PC-3 (cell line): Measurements from ENCODE around the gene MAP3K5.

Source experiments
- EZH2 ChIP-seq: fragments of 300-600 bp; sonication (generic); IDR thresholded peaks from one replicate; pipeline ENCODE4 v1.6.1; 2017; ENCODE audit warnings: antibody characterized with exemption, mild to moderate bottlenecking, low read length; ENCODE audit not compliant: unreplicated experiment
- EZH2phosphoT487 ChIP-seq: fragments of 300-600 bp; sonication (generic); IDR thresholded peaks from 2 replicates; pipeline ENCODE4 v1.6.1; 2018; ENCODE audit warnings: mild to moderate bottlenecking, antibody characterized with exemption, low read length, borderline replicate concordance
- TF ChIP-seq, protein P1 (sequence below): fragments of 300-600 bp; sonication (generic); conservative IDR thresholded peaks from 2 replicates; pipeline ENCODE4 v1.5.1; 2017; ENCODE audit warnings: antibody characterized with exemption, low read depth, mild to moderate bottlenecking, low read length

DNA sequence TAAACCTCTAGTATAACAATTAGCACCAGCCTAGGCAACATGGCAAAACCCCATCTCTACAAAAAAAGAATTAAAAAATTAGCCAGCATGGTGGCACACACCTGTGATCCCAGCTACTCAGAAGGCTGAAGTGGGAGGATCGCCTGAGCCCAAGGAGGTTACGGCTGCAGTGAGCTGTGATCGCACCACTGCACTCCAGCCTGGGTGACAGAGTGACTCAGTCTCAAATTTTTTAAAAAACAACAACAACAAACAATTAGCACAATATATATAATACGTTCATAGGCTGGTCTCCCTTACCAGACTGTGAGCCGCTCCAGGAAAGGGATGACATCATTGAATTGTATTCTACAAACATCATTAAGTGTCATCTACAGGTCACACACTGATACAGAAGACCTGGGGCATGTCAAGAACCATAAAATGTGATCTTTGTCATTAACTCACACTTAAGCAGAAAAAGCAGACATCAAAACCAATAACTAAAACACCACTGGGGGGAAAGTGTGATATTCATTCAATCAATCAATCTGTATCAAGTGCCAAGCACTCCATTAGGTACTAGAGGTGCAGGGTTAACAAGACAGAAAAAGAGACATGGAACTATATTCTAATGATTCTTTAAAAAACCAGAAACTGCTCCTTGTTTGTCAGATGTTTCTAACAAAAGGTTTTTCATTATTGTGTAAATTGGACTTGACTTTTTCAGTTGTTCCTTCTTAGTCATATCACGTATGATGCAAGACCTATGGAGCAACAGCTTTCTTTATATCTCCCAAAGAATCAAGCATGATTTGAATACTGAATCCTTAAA, 17.8 kb downstream of the MAP3K5 start:
- TF ChIP-seq, protein P1, sequence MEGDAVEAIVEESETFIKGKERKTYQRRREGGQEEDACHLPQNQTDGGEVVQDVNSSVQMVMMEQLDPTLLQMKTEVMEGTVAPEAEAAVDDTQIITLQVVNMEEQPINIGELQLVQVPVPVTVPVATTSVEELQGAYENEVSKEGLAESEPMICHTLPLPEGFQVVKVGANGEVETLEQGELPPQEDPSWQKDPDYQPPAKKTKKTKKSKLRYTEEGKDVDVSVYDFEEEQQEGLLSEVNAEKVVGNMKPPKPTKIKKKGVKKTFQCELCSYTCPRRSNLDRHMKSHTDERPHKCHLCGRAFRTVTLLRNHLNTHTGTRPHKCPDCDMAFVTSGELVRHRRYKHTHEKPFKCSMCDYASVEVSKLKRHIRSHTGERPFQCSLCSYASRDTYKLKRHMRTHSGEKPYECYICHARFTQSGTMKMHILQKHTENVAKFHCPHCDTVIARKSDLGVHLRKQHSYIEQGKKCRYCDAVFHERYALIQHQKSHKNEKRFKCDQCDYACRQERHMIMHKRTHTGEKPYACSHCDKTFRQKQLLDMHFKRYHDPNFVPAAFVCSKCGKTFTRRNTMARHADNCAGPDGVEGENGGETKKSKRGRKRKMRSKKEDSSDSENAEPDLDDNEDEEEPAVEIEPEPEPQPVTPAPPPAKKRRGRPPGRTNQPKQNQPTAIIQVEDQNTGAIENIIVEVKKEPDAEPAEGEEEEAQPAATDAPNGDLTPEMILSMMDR = no peak
- TF ChIP-seq EZH2 (no peak), EZH2phosphoT487 (no peak)
